Muscle layer of duodenum (tissue), 2 donors: ENCODE results near the gene DRD2.

Experiments used
- H3K27ac ChIP-seq: one replicate; pipeline ENCODE4 v1.7.0; 2013; ENCODE audit warnings: mild to moderate bottlenecking, low read length
- H3K27me3 ChIP-seq: one replicate; pipeline ENCODE4 v1.7.0; 2013; ENCODE audit warnings: low read depth, mild to moderate bottlenecking, control low read depth, low read length
- H3K36me3 ChIP-seq, 2 donors: one replicate each; pipeline ENCODE4 v1.7.0; 2013; ENCODE audit warnings: low read length in 2 of 2, control low read depth in 1 of 2, mild to moderate bottlenecking in 1 of 2; ENCODE audit not compliant: insufficient read depth in 2 of 2, control insufficient read depth in 1 of 2
- H3K4me1 ChIP-seq, 2 donors: one replicate each; pipeline ENCODE4 v1.7.0; 2013; ENCODE audit warnings: low read length in 2 of 2, mild to moderate bottlenecking in 2 of 2, control low read depth in 1 of 2, moderate library complexity in 1 of 2; ENCODE audit not compliant: insufficient read depth in 2 of 2, control insufficient read depth in 1 of 2
- H3K4me3 ChIP-seq, 2 donors: one replicate each; pipeline ENCODE4 v1.7.0; 2013; ENCODE audit warnings: low read length in 2 of 2, low read depth in 1 of 2, mild to moderate bottlenecking in 1 of 2
- H3K9me3 ChIP-seq, 2 donors: one replicate each; pipeline ENCODE4 v1.7.0; 2013; ENCODE audit warnings: low read length in 2 of 2, control low read depth in 1 of 2, mild to moderate bottlenecking in 1 of 2; ENCODE audit not compliant: control insufficient read depth in 1 of 2
- donor health status: healthy.

Gene DRD2

DNA sequence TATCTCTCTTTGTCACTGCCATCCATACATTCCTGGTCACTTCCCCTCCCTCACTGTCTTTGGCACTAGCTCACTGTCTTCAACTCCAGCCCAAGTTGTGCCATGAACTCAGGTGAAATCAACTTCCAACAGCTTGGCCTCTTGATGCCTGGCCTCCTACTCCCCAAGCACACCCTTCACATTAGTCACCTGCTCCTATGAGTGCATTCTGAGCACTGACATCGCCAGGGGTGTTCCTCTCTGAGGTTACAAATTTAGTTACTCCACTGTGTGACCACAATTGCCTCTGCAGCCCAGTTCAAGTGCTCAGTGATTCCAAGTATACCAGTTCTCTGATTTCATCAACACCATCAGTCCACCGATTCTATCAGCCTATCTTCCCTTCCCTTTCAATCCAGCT, 10.8 kb downstream of the DRD2 start:
- Histone ChIP-seq H3K9me3 (no peaks in the 10 kb centered on the region), H3K27ac (no peak overlapping the region), H3K4me3 (no peak overlapping the region), H3K36me3 (no peaks in the 10 kb centered on the region), H3K4me1 (no peaks in the 10 kb centered on the region), H3K27me3 (no peaks in the 10 kb centered on the region)

DNA sequence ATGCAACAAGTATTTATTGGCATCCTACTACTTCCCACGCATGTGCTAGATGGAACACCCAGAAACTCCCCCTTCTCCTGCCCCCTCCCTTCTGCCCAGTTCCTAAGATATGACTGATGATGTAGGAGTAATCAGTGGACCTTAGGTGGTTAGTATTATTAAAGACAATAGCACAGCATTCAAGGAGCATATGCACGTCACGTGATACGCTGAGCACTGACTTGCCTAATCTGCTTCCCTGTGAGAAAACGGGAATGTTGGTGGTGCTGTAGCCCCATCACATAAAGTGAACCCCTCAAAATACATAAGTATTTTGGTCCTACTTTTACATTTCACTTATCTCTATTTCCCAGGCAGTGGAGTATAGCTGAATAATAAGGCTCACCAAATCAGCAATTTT, 12.4 kb downstream of the DRD2 start:
- Histone ChIP-seq H3K4me3 (no peak overlapping the region), H3K9me3 (no peaks in the 10 kb centered on the region), H3K4me1 (no peaks in the 10 kb centered on the region), H3K36me3 (no peaks in the 10 kb centered on the region), H3K27me3 (no peaks in the 10 kb centered on the region), H3K27ac (no peak overlapping the region)

DNA sequence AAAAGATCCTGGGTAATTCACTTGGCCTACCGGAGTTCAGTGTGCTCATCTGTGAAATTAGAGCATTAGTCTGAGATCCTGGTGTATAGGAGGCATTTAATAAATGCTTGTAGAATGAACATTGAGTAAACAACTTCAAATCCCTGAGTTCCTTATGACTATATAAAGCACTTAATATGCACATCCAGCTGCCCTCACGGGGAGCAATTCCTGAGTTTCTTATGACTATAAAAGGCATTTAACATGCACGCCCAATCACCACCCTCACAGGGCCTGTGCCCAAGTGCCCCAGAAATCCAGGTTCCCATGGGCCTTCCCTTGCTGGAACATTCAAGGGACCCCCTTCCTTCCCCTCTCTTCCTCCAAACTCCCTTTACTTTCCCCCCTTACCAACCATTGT, 13.6 kb downstream of the DRD2 start:
- H3K27me3 ChIP-seq: no peaks in the 10 kb centered on the region
- no peaks in the 10 kb centered on the region for H3K4me1 ChIP-seq

GRCh38 chr11:113460469-113460868, 14.7 kb downstream of the DRD2 start:
- H3K9me3 ChIP-seq: no peaks in the 10 kb centered on the region
- H3K4me3 ChIP-seq: no peak overlapping the region
- H3K4me1 ChIP-seq: no peaks in the 10 kb centered on the region
- H3K27me3 ChIP-seq: no peaks in the 10 kb centered on the region
- no peak overlapping the region for H3K27ac ChIP-seq
- no peaks in the 10 kb centered on the region for H3K36me3 ChIP-seq

More for the DNA sequence above, 13.6 kb downstream of the DRD2 start:
- H3K9me3 ChIP-seq: no peaks in the 10 kb centered on the region
- no peaks in the 10 kb centered on the region for H3K36me3 ChIP-seq
- H3K4me3 ChIP-seq: no peak overlapping the region
- no peak overlapping the region for H3K27ac ChIP-seq

DNA sequence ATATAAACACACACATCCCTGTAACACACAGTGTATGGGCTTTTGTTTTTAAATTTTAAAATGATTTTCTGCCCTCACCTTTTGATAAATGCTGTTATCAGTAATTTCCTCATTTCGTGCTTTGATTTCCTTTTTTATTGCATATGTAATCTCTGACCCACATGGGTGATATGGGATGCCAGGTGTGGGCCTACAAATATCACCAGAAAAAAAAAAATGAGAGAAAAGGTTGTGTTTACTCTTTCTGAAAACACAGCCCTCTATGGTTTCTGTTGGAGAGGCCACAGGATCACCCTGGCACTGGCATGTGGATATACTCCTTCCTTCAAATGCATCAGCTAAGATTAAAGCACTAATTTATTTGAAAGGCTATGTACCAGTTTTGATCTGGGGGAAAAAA, 17.0 kb downstream of the DRD2 start:
- H3K4me1 ChIP-seq: no peaks in the 10 kb centered on the region
- H3K27ac ChIP-seq: no peak overlapping the region
- no peaks in the 10 kb centered on the region for H3K36me3 ChIP-seq
- no peaks in the 10 kb centered on the region for H3K27me3 ChIP-seq
- no peaks in the 10 kb centered on the region for H3K9me3 ChIP-seq
- H3K4me3 ChIP-seq: no peak overlapping the region

GRCh38 chr11:113457784-113458183, 17.4 kb downstream of the DRD2 start:
- Histone ChIP-seq H3K4me1 (no peaks in the 10 kb centered on the region), H3K36me3 (no peaks in the 10 kb centered on the region), H3K9me3 (no peaks in the 10 kb centered on the region), H3K27ac (no peak overlapping the region), H3K27me3 (no peaks in the 10 kb centered on the region), H3K4me3 (no peak overlapping the region)

DNA sequence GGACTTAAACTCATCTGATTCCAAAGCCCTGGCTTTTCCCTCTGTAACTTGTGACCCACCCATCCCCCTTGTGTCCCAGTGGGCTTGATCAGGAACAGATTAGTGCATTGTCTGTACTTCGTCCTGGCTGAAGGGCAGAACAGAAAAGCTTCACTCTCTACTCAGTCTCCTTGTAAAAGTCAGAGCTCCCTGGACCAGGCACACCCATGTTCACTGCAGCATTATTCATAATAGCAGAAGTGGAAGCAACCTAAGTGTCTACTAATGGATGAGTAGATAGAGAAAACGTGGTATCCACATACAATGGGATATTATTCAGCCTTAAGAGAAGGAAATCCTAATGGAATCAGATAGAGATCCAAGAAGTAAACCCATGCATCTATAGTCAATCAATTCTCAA, 20.7 kb downstream of the DRD2 start:
- H3K27me3 ChIP-seq: no peaks in the 10 kb centered on the region
- no peak overlapping the region for H3K4me3 ChIP-seq
- no peaks in the 10 kb centered on the region for H3K4me1 ChIP-seq
- H3K27ac ChIP-seq: no peak overlapping the region
- no peaks in the 10 kb centered on the region for H3K36me3 ChIP-seq
- no peaks in the 10 kb centered on the region for H3K9me3 ChIP-seq

- Histone ChIP-seq H3K4me1 (no peaks in the 10 kb centered on the region), H3K4me3 (no peak overlapping the region), H3K27me3 (no peaks in the 10 kb centered on the region), H3K9me3 (no peaks in the 10 kb centered on the region), H3K27ac (no peak overlapping the region), H3K36me3 (no peaks in the 10 kb centered on the region)
These were observed 25.5 kb downstream of the DRD2 start for GRCh38 chr11:113449743-113450142.

GRCh38 chr11:113448316-113448677, 26.9 kb downstream of the DRD2 start:
- no peak overlapping the region for H3K4me3 ChIP-seq
- H3K4me1 ChIP-seq: no peaks in the 10 kb centered on the region
- H3K27ac ChIP-seq: no peak overlapping the region
- H3K36me3 ChIP-seq: no peaks in the 10 kb centered on the region
- no peaks in the 10 kb centered on the region for H3K27me3 ChIP-seq
- no peaks in the 10 kb centered on the region for H3K9me3 ChIP-seq

- no peak overlapping the region for H3K27ac ChIP-seq
- no peaks in the 10 kb centered on the region for H3K36me3 ChIP-seq
- no peak overlapping the region for H3K4me3 ChIP-seq
- H3K4me1 ChIP-seq: no peaks in the 10 kb centered on the region
- H3K27me3 ChIP-seq: no peaks in the 10 kb centered on the region
- H3K9me3 ChIP-seq: no peaks in the 10 kb centered on the region
These were observed 27.4 kb downstream of the DRD2 start for GRCh38 chr11:113447621-113448315.

- Histone ChIP-seq H3K27ac (no peak overlapping the region), H3K27me3 (no peaks in the 10 kb centered on the region), H3K9me3 (no peaks in the 10 kb centered on the region), H3K36me3 (no peaks in the 10 kb centered on the region), H3K4me3 (no peak overlapping the region), H3K4me1 (no peaks in the 10 kb centered on the region)
These were observed 28.3 kb downstream of the DRD2 start for GRCh38 chr11:113446938-113447337.

- Histone ChIP-seq H3K27ac (no peak overlapping the region), H3K4me3 (no peak overlapping the region), H3K36me3 (no peaks in the 10 kb centered on the region), H3K4me1 (no peaks in the 10 kb centered on the region), H3K27me3 (no peaks in the 10 kb centered on the region), H3K9me3 (no peaks in the 10 kb centered on the region)
These were observed 29.1 kb downstream of the DRD2 start for GRCh38 chr11:113446112-113446511.
